Measurements from ENCODE around the gene HLA-DOA.

Gene HLA-DOA

DNA sequence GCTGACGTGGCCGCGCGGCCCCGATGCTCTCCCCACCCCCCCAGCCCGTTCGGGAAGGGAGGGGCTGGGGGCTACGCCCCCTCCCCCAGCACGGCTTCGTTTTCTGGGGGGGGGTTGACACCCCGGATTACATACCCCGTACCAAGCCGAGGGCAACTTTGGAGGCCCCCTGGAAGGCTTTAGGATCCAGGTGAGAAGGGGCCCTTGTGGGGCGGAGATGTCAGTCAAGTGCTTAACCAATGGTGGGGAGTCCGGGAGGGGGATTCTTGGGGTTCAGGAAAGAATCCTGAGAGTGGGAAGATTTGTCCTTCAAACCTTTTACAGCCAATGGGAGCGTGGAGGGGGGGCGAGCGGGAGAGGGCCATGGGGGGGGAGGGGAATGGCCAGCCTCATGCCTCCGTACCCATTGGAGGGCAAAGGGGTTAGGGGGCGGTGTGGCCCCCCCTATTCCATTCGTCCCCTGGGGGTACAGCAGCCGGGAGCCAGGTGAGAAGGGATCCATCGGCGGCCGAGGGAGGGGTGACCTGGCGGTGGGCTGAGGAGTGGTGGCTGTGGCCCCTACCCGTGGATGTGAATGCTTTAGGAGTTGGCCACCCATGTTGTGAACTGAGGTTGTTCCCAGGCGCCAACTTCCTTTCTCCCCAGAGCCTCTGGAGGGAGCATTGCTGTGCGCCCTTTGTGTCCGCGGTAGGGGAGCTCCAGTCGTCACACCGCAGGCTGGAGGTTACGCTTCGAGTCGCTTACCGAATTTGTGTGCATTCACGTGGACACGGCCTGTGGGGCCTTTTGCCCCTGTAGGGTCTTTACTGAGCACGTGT, 40.3 kb downstream of the HLA-DOA start:
- Histone ChIP-seq H3K4me3 (replicated peaks; ENCODE audit: insufficient read depth, low read length) (peak overlapping the region; percentile 68), H3K27me3 (ENCODE audit: insufficient read depth, poor library complexity, severe bottlenecking) (no peaks in the 10 kb centered on the region), H3K27ac (replicated peaks) (peak overlapping the region; percentile 99)
- peak; percentile 72 to 91 for DNase-seq (ENCODE audit: low read depth in 1 of 2, low spot score in 1 of 2)
- TF ChIP-seq, protein P1, sequence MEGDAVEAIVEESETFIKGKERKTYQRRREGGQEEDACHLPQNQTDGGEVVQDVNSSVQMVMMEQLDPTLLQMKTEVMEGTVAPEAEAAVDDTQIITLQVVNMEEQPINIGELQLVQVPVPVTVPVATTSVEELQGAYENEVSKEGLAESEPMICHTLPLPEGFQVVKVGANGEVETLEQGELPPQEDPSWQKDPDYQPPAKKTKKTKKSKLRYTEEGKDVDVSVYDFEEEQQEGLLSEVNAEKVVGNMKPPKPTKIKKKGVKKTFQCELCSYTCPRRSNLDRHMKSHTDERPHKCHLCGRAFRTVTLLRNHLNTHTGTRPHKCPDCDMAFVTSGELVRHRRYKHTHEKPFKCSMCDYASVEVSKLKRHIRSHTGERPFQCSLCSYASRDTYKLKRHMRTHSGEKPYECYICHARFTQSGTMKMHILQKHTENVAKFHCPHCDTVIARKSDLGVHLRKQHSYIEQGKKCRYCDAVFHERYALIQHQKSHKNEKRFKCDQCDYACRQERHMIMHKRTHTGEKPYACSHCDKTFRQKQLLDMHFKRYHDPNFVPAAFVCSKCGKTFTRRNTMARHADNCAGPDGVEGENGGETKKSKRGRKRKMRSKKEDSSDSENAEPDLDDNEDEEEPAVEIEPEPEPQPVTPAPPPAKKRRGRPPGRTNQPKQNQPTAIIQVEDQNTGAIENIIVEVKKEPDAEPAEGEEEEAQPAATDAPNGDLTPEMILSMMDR (IDR thresholded peaks at IDR 0.05; ENCODE audit: insufficient read depth, low read length): no peak
- TF ChIP-seq, protein P2, sequence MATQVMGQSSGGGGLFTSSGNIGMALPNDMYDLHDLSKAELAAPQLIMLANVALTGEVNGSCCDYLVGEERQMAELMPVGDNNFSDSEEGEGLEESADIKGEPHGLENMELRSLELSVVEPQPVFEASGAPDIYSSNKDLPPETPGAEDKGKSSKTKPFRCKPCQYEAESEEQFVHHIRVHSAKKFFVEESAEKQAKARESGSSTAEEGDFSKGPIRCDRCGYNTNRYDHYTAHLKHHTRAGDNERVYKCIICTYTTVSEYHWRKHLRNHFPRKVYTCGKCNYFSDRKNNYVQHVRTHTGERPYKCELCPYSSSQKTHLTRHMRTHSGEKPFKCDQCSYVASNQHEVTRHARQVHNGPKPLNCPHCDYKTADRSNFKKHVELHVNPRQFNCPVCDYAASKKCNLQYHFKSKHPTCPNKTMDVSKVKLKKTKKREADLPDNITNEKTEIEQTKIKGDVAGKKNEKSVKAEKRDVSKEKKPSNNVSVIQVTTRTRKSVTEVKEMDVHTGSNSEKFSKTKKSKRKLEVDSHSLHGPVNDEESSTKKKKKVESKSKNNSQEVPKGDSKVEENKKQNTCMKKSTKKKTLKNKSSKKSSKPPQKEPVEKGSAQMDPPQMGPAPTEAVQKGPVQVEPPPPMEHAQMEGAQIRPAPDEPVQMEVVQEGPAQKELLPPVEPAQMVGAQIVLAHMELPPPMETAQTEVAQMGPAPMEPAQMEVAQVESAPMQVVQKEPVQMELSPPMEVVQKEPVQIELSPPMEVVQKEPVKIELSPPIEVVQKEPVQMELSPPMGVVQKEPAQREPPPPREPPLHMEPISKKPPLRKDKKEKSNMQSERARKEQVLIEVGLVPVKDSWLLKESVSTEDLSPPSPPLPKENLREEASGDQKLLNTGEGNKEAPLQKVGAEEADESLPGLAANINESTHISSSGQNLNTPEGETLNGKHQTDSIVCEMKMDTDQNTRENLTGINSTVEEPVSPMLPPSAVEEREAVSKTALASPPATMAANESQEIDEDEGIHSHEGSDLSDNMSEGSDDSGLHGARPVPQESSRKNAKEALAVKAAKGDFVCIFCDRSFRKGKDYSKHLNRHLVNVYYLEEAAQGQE (IDR thresholded peaks at IDR 0.05; ENCODE audit: insufficient replicate concordance, low read depth): peak; percentile 51
- TF ChIP-seq POLR2AphosphoS5 (IDR thresholded peaks at IDR 0.05; ENCODE audit: low read depth) (peak; percentile 74; the same call in 1 of the 2 replicates), GABPA (IDR thresholded peaks at IDR 0.05; ENCODE audit: low read depth) (no peak), SPI1 (IDR thresholded peaks at IDR 0.05; ENCODE audit: borderline replicate concordance, low read depth) (peak; percentile 42; the same call in 1 of the 2 replicates)

DNA sequence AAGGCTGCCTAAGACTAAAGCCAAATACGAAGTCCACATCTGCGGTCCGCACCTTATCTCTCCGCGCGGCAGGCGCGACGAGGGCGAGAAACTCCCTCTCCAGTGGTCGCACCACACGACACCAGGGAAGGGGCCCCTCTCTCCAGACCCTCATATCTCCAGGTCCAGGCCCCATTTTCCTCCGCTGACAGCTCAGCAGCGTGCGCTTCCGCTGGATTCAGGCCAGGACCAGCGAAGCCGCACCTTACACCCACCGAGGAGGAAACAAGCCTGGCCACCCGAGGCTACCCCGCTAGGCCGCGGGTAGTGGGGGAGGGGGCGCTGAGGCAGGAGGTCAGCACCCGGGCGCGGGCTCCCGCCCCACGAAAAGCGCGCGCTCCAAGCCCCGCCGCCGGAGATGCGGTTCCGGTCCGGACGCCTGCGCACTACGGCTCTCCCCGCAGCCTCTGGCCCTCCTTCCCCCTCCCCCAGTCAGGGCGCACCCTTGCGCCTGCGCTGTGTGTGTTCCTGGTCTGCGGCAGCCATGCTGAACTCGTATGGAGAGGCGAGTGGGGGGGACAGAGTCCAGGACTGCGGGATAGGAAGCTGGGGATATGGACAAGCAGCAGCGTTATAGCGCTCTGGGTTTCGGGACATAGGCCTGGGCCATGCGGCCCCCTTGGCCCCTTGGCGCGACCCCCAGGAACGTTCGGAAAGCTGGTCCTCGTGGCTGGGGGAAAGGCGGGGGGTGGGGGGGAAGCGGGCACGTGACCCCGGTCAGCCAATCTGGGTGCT, 41.1 kb downstream of the HLA-DOA start, which contains the start of gene BRD2:
TSS of gene BRD2 (plus strand) at position 502 of the 774 bp plus-strand sequence. CDS start 4,305 bp downstream, outside the sequence.
- TF ChIP-seq, protein P2 (IDR thresholded peaks at IDR 0.05; ENCODE audit: insufficient replicate concordance, low read depth): peak; percentile 30
- TF ChIP-seq SPI1 (IDR thresholded peaks at IDR 0.05; ENCODE audit: borderline replicate concordance, low read depth) (no peak), GABPA (IDR thresholded peaks at IDR 0.05; ENCODE audit: low read depth) (no peak), POLR2AphosphoS5 (IDR thresholded peaks at IDR 0.05; ENCODE audit: low read depth) (peak; percentile 72)
- TF ChIP-seq, protein P1 (IDR thresholded peaks at IDR 0.05; ENCODE audit: insufficient read depth, low read length): no peak
- Histone ChIP-seq H3K27me3 (ENCODE audit: insufficient read depth, poor library complexity, severe bottlenecking) (no peaks in the 10 kb centered on the region), H3K4me3 (replicated peaks; ENCODE audit: insufficient read depth, low read length) (peak within 1 kb of the TSS; percentile 68), H3K27ac (replicated peaks) (peak within 1 kb of the TSS; percentile 99)
- peak; percentile 95 to 97 for DNase-seq (ENCODE audit: low read depth in 1 of 2, low spot score in 1 of 2)

DNA sequence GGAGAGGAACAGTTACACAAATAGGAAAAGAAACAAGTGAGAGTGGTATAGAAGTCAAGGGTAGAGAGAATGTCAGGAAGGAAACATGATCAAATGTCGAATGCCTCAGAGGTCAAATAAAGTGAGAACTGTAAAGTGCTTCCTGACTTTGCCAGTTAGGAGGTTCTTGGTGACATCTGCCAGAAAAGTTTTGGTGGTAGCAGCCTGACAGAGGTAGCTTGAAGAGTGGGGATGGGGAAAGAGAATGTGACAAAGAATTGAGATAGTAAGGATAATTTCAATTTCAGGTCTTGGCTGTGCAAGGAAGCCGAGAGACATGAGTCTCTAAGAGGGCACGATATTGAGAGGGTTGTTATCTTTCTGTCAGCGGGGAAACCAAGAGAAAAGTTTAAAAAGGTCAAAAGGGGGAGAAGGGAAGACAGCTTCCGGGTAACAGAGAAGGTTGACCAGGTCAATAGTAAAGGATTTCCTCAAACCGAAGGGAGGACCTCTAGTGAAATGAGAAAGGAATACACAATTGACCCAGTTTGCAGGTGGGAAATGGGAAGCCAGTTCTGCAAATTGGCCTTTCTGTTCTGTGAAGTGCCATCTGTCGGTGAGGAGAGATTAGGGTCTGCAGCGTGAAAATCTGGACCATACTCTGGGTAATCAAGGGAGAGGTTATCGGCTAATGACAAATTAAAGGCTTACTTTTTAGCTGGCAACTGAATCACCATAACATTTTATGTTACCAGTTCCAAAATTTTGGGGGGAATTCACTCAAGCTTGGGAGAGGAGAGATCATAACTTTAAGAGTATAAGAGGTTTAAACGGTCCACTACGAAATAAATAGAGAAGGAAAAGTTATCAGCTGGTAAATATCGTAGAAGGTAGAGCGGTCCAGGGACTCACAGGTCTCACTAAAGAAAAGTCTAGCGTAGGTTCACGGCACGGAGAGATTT, 42.0 kb downstream of the HLA-DOA start:
- peak in 1 of 2 experiments; percentile 76 for DNase-seq (ENCODE audit: low read depth in 1 of 2, low spot score in 1 of 2)
- Histone ChIP-seq H3K27ac (replicated peaks) (peak overlapping the region; percentile 99), H3K4me3 (replicated peaks; ENCODE audit: insufficient read depth, low read length) (peak overlapping the region; percentile 68), H3K27me3 (ENCODE audit: insufficient read depth, poor library complexity, severe bottlenecking) (no peaks in the 10 kb centered on the region)
- TF ChIP-seq POLR2AphosphoS5 (IDR thresholded peaks at IDR 0.05; ENCODE audit: low read depth): no peak
- TF ChIP-seq, protein P2 (IDR thresholded peaks at IDR 0.05; ENCODE audit: insufficient replicate concordance, low read depth): no peak
- TF ChIP-seq, protein P1 (IDR thresholded peaks at IDR 0.05; ENCODE audit: insufficient read depth, low read length): peak; percentile 44
- peak; percentile 79 for TF ChIP-seq SPI1 (IDR thresholded peaks at IDR 0.05; ENCODE audit: borderline replicate concordance, low read depth)

Measured in HL-60 (cell line).